DND-41 (cell line): ENCODE data around the gene MEF2D.

ENCODE experiments used
- ATAC-seq: fragments of 200-7000 bp; cut with Tn5 transposase; 3 replicates; pipeline ENCODE4 v1.9.1; 2021; ENCODE audit warnings: low read depth; ENCODE audit not compliant: insufficient read depth
- DNase-seq: peaks from one replicate; pipeline ENCODE4 v3.0.0-alpha.2; 2020
- H2AFZ ChIP-seq: 2 replicates; pipeline ENCODE4 v1.6.0; 2012; ENCODE audit warnings: low read depth, low read length
- H3K27ac ChIP-seq: 2 replicates; pipeline ENCODE4 v1.5.1; 2012; ENCODE audit warnings: low read length, inconsistent platforms
- H3K27me3 ChIP-seq: fragments of 200-600 bp; sonication (generic); 2 replicates; pipeline ENCODE4 v1.6.0; 2012; ENCODE audit warnings: low read length, mild to moderate bottlenecking, inconsistent platforms; ENCODE audit not compliant: insufficient read depth, poor library complexity
- H3K36me3 ChIP-seq: 2 replicates; pipeline ENCODE4 v1.5.1; 2012; ENCODE audit warnings: low read length, inconsistent platforms; ENCODE audit not compliant: insufficient read depth
- H3K4me1 ChIP-seq: 2 replicates; pipeline ENCODE4 v1.5.1; 2012; ENCODE audit warnings: mild to moderate bottlenecking, low read length; ENCODE audit not compliant: insufficient read depth
- H3K4me2 ChIP-seq: 2 replicates; pipeline ENCODE4 v1.6.0; 2012; ENCODE audit warnings: mild to moderate bottlenecking, moderate library complexity, low read length, inconsistent platforms; ENCODE audit not compliant: insufficient read depth
- H3K4me3 ChIP-seq, 2 experiments: fragments of 200-600 bp in 1 of 2; shearing (Covaris generic) in 1 of 2; 2 replicates each; pipeline ENCODE4 v1.5.1; 2012 to 2016; ENCODE audit warnings: inconsistent platforms in 2 of 2, low read length in 2 of 2, mild to moderate bottlenecking in 2 of 2, low read depth in 1 of 2, moderate library complexity in 1 of 2
- H3K79me2 ChIP-seq: 2 replicates; pipeline ENCODE4 v1.6.0; 2012; ENCODE audit warnings: low read length, inconsistent platforms; ENCODE audit not compliant: insufficient read depth
- H3K9ac ChIP-seq: 2 replicates; pipeline ENCODE4 v1.6.0; 2012; ENCODE audit warnings: low read depth, mild to moderate bottlenecking, inconsistent platforms, low read length, moderate library complexity
- H3K9me3 ChIP-seq: 2 replicates; pipeline ENCODE4 v1.5.1; 2012; ENCODE audit warnings: low read length, moderate library complexity, mild to moderate bottlenecking, inconsistent platforms; ENCODE audit not compliant: insufficient read depth, severe bottlenecking
- H4K20me1 ChIP-seq: 2 replicates; pipeline ENCODE4 v1.6.0; 2012; ENCODE audit warnings: low read length; ENCODE audit not compliant: insufficient read depth
- EZH2 ChIP-seq: IDR thresholded peaks from 3 replicates; pipeline ENCODE4 v1.6.1; 2012; ENCODE audit warnings: borderline replicate concordance, low read depth, mild to moderate bottlenecking, moderate library complexity, low read length, inconsistent platforms; ENCODE audit not compliant: severe bottlenecking
- TF ChIP-seq, protein P1 (sequence below): IDR thresholded peaks from 2 replicates; pipeline ENCODE4 v1.5.1; 2012; ENCODE audit warnings: borderline replicate concordance, low read length, moderate library complexity, mild to moderate bottlenecking; ENCODE audit not compliant: poor library complexity, severe bottlenecking; ENCODE audit errors: extremely low read depth

MEF2D gene

GRCh38 chr1:156434989-156435544 is 65.5 kb downstream of the MEF2D start:
- H2AFZ ChIP-seq, result no peak overlapping the region
- no peak overlapping the region for H3K27ac ChIP-seq
- no peaks in the 10 kb centered on the region for H3K9me3 ChIP-seq
- no peak for ATAC-seq
- H3K4me2 ChIP-seq, result no peak overlapping the region
- H3K36me3 ChIP-seq, result no peaks in the 10 kb centered on the region
- H3K79me2 ChIP-seq, result no peaks in the 10 kb centered on the region
- no peak for TF ChIP-seq EZH2
- TF ChIP-seq, protein P1, sequence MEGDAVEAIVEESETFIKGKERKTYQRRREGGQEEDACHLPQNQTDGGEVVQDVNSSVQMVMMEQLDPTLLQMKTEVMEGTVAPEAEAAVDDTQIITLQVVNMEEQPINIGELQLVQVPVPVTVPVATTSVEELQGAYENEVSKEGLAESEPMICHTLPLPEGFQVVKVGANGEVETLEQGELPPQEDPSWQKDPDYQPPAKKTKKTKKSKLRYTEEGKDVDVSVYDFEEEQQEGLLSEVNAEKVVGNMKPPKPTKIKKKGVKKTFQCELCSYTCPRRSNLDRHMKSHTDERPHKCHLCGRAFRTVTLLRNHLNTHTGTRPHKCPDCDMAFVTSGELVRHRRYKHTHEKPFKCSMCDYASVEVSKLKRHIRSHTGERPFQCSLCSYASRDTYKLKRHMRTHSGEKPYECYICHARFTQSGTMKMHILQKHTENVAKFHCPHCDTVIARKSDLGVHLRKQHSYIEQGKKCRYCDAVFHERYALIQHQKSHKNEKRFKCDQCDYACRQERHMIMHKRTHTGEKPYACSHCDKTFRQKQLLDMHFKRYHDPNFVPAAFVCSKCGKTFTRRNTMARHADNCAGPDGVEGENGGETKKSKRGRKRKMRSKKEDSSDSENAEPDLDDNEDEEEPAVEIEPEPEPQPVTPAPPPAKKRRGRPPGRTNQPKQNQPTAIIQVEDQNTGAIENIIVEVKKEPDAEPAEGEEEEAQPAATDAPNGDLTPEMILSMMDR, result no peak
- DNase-seq, result no peak
- H3K9ac ChIP-seq, result no peak overlapping the region
- peaks cover 6% of the 10 kb centered on the region for H3K4me1 ChIP-seq
- no peak overlapping the region for H3K4me3 ChIP-seq
- no peaks in the 10 kb centered on the region for H4K20me1 ChIP-seq
- peaks cover 29% of the 10 kb centered on the region for H3K27me3 ChIP-seq

DNA sequence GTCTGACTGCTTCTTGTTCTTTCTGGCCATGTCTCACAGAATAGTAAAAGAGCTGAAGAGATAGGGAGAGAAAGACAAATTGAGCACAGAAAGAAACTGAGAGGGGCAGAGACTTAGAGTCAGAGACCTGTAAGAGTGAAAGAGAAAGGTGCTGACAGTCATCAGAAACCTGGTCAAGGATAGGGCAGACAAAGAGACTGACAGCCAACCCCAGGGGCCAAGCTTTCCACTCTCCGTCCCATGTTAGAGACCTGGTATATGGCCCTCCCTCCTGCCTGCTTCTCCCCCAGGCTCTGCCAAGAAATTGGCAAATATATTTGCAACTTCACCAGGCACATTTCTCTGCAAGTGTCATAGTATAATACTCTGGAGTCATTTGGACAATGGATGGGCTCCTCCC is 67.0 kb downstream of the MEF2D start:
- TF ChIP-seq, protein P1, result no peak
- no peak for TF ChIP-seq EZH2
- H3K4me2 ChIP-seq, result no peak overlapping the region

DNA sequence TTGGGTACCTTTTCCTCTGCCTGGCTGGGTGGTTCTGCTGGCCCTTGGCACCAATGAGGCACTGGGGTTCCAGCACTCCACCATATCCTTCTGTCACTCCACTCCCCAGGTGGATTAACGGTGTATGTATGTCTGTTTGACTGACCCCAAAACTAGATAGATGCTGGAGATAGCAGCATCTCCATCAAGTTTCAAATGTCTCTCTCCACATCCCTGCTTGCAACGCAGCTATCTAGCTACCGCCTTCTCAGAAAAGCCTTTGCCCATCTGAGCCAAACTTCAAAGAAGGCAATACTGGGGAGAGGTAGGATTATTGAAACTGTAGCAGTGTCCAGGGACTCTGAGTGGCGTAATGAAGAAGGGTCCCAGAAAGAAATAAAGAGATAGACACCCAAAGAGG is 67.5 kb downstream of the MEF2D start:
- H3K36me3 ChIP-seq, result no peaks in the 10 kb centered on the region
- H2AFZ ChIP-seq, result no peak overlapping the region
- H3K9me3 ChIP-seq, result no peaks in the 10 kb centered on the region
- H3K79me2 ChIP-seq, result no peaks in the 10 kb centered on the region
- H3K9ac ChIP-seq, result no peak overlapping the region
- no peak overlapping the region for H3K27ac ChIP-seq
- no peak overlapping the region for H3K4me2 ChIP-seq
- H3K4me3 ChIP-seq, result no peak overlapping the region
- ATAC-seq (no peak), DNase-seq (no peak)
- TF ChIP-seq, protein P1, result no peak
- TF ChIP-seq EZH2, result no peak
- no peaks in the 10 kb centered on the region for H4K20me1 ChIP-seq
- no peaks in the 10 kb centered on the region for H3K4me1 ChIP-seq
- H3K27me3 ChIP-seq, result peaks cover 41% of the 10 kb centered on the region

More for the DNA sequence above, 67.0 kb downstream of the MEF2D start:
- Histone ChIP-seq H2AFZ (no peak overlapping the region), H3K79me2 (no peaks in the 10 kb centered on the region), H3K36me3 (no peaks in the 10 kb centered on the region), H3K27ac (no peak overlapping the region), H4K20me1 (no peaks in the 10 kb centered on the region), H3K9ac (no peak overlapping the region), H3K27me3 (peaks cover 37% of the 10 kb centered on the region), H3K4me1 (peaks cover 2% of the 10 kb centered on the region; the same call in 1 of the 2 replicates), H3K4me3 (no peak overlapping the region), H3K9me3 (no peaks in the 10 kb centered on the region)
- DNase-seq (no peak), ATAC-seq (no peak)

GRCh38 chr1:156432669-156433018 is 67.9 kb downstream of the MEF2D start:
- peak; percentile 30 for TF ChIP-seq EZH2
- TF ChIP-seq, protein P1, result no peak
- peaks cover 42% of the 10 kb centered on the region for H3K27me3 ChIP-seq
- ATAC-seq, result no peak
- no peaks in the 10 kb centered on the region for H3K4me1 ChIP-seq
- no peaks in the 10 kb centered on the region for H3K36me3 ChIP-seq
- no peaks in the 10 kb centered on the region for H3K9me3 ChIP-seq
- H4K20me1 ChIP-seq, result no peaks in the 10 kb centered on the region
- no peaks in the 10 kb centered on the region for H3K79me2 ChIP-seq
- no peak for DNase-seq
- no peak overlapping the region for H3K4me3 ChIP-seq
- no peak overlapping the region for H3K27ac ChIP-seq
- H3K4me2 ChIP-seq, result no peak overlapping the region
- H2AFZ ChIP-seq, result no peak overlapping the region
- no peak overlapping the region for H3K9ac ChIP-seq
